SU-DHL-6 (cell line): ENCODE measurements around the gene GNB5.
"Not testable (repeated sequence)": the region's sequence is repeated elsewhere in the genome, so short reads cannot be mapped to it uniquely, and the experiment has no call there.

Source experiments
- H2AFZ ChIP-seq: fragments of 200-600 bp; sonication (generic); 2 replicates; pipeline ENCODE4 v1.6.1; 2014; ENCODE audit warnings: low read depth, mild to moderate bottlenecking, moderate library complexity, mixed read lengths, antibody characterized with exemption, low read length; ENCODE audit not compliant: severe bottlenecking
- H3F3A ChIP-seq: fragments of 200-600 bp; shearing (Covaris generic); 2 replicates; pipeline ENCODE4 v1.6.0; 2016; ENCODE audit warnings: antibody characterized with exemption, mild to moderate bottlenecking; ENCODE audit not compliant: insufficient read depth
- H3K27ac ChIP-seq: fragments of 200-600 bp; sonication (generic); 2 replicates; pipeline ENCODE4 v1.5.1; 2016; ENCODE audit warnings: low read depth, mild to moderate bottlenecking, low read length, moderate library complexity, mixed read lengths
- H3K27me3 ChIP-seq: fragments of 200-600 bp; sonication (generic), shearing (Covaris generic); 2 replicates; pipeline ENCODE4 v1.6.0; 2014; ENCODE audit warnings: mild to moderate bottlenecking, low read length
- H3K36me3 ChIP-seq: fragments of 200-600 bp; sonication (generic); 2 replicates; pipeline ENCODE4 v1.6.1; 2014; ENCODE audit warnings: mild to moderate bottlenecking, low read length, mixed read lengths
- H3K4me2 ChIP-seq: fragments of 300-600, 200-600 bp; shearing (Covaris generic), sonication (generic); 2 replicates; pipeline ENCODE4 v1.6.0; 2014; ENCODE audit warnings: low read length, low read depth, mild to moderate bottlenecking; ENCODE audit not compliant: poor library complexity, severe bottlenecking
- H3K4me3 ChIP-seq: fragments of 200-600 bp; sonication (generic); 2 replicates; pipeline ENCODE4 v1.5.1; 2014; ENCODE audit warnings: antibody characterized with exemption, low read length, mild to moderate bottlenecking, mixed read lengths; ENCODE audit not compliant: insufficient read depth, poor library complexity, severe bottlenecking
- H3K79me2 ChIP-seq: fragments of 200-600 bp; sonication (generic); 2 replicates; pipeline ENCODE4 v1.6.1; 2014; ENCODE audit warnings: mild to moderate bottlenecking, low read length, moderate library complexity; ENCODE audit not compliant: insufficient read depth
- H3K9ac ChIP-seq: fragments of 200-600 bp; sonication (generic); 2 replicates; pipeline ENCODE4 v1.7.0; 2014; ENCODE audit warnings: mild to moderate bottlenecking, low read length
- H3K9me2 ChIP-seq: fragments of 200-600 bp; sonication (generic); replicated peaks from 2 replicates; pipeline ENCODE4 v1.6.1; 2014; ENCODE audit warnings: low read length; ENCODE audit not compliant: insufficient read depth
- H3K9me3 ChIP-seq: fragments of 200-600 bp; sonication (generic); 2 replicates; pipeline ENCODE4 v1.6.1; 2014; ENCODE audit warnings: low read length, mixed read lengths; ENCODE audit not compliant: insufficient read depth
- H4K20me1 ChIP-seq: fragments of 200-600 bp; sonication (generic); 2 replicates; pipeline ENCODE4 v1.6.1; 2014; ENCODE audit warnings: low read depth, mild to moderate bottlenecking, antibody characterized with exemption, low read length, moderate library complexity, mixed read lengths
- CTCF ChIP-seq: fragments of 200-600 bp; sonication (generic); IDR thresholded peaks from one replicate; pipeline ENCODE4 v1.5.1; 2017; ENCODE audit warnings: antibody characterized with exemption, mild to moderate bottlenecking, low read length, moderate library complexity; ENCODE audit not compliant: insufficient read depth, poor library complexity, severe bottlenecking
- EZH2phosphoT487 ChIP-seq: fragments of 200-600 bp; sonication (generic), shearing (Covaris generic); conservative IDR thresholded peaks from 2 replicates; pipeline ENCODE4 v1.6.1; 2018; ENCODE audit warnings: mild to moderate bottlenecking, antibody characterized with exemption, low read length, moderate library complexity, mixed read lengths

The GNB5 gene

GRCh38 chr15:52090193-52090592, 101.0 kb downstream of the GNB5 start:
- Histone ChIP-seq H3K9ac (no peak overlapping the region), H3K4me2 (no peak overlapping the region), H4K20me1 (no peaks in the 10 kb centered on the region), H3K36me3 (no peaks in the 10 kb centered on the region), H3K27me3 (no peaks in the 10 kb centered on the region), H3K9me3 (peaks cover 15% of the 10 kb centered on the region; the same call in 1 of the 2 replicates), H2AFZ (no peak overlapping the region), H3K4me3 (no peak overlapping the region), H3F3A (no peaks in the 10 kb centered on the region), H3K9me2 (no peaks in the 10 kb centered on the region), H3K79me2 (no peaks in the 10 kb centered on the region), H3K27ac (no peak overlapping the region)
- TF ChIP-seq EZH2phosphoT487 (no peak), CTCF (no peak)

- H4K20me1 ChIP-seq = no peaks in the 10 kb centered on the region
- H3K79me2 ChIP-seq = no peaks in the 10 kb centered on the region
- H2AFZ ChIP-seq = no peak overlapping the region
- H3K4me3 ChIP-seq = no peak overlapping the region
- no peaks in the 10 kb centered on the region for H3F3A ChIP-seq
- peaks cover 15% of the 10 kb centered on the region; the same call in 1 of the 2 replicates for H3K9me3 ChIP-seq
- no peaks in the 10 kb centered on the region for H3K27me3 ChIP-seq
- H3K9me2 ChIP-seq = no peaks in the 10 kb centered on the region
- H3K36me3 ChIP-seq = no peaks in the 10 kb centered on the region
- no peak overlapping the region for H3K4me2 ChIP-seq
- no peak overlapping the region for H3K9ac ChIP-seq
- H3K27ac ChIP-seq = no peak overlapping the region
- TF ChIP-seq EZH2phosphoT487 = no peak
These were observed 105.0 kb downstream of the GNB5 start for GRCh38 chr15:52086011-52086786.

GRCh38 chr15:52085299-52085698, 105.9 kb downstream of the GNB5 start:
- Histone ChIP-seq H4K20me1 (no peaks in the 10 kb centered on the region), H3K27ac (no peak overlapping the region), H2AFZ (no peak overlapping the region), H3K9ac (no peak overlapping the region), H3F3A (no peaks in the 10 kb centered on the region), H3K9me2 (no peaks in the 10 kb centered on the region), H3K4me2 (no peak overlapping the region), H3K4me3 (no peak overlapping the region), H3K9me3 (peaks cover 11% of the 10 kb centered on the region; the same call in 1 of the 2 replicates), H3K79me2 (no peaks in the 10 kb centered on the region), H3K27me3 (no peaks in the 10 kb centered on the region), H3K36me3 (no peaks in the 10 kb centered on the region)
- TF ChIP-seq EZH2phosphoT487 = no peak

GRCh38 chr15:52083603-52084002, 107.6 kb downstream of the GNB5 start:
- Histone ChIP-seq H3K9me3 (peaks cover 10% of the 10 kb centered on the region; the same call in 1 of the 2 replicates), H3K4me3 (no peak overlapping the region), H3K4me2 (no peak overlapping the region), H2AFZ (no peak overlapping the region), H3K9me2 (no peaks in the 10 kb centered on the region), H3K79me2 (no peaks in the 10 kb centered on the region), H3K27ac (no peak overlapping the region), H4K20me1 (no peaks in the 10 kb centered on the region), H3K27me3 (no peaks in the 10 kb centered on the region), H3K36me3 (no peaks in the 10 kb centered on the region), H3K9ac (no peak overlapping the region), H3F3A (no peaks in the 10 kb centered on the region)
- TF ChIP-seq CTCF = no peak
- TF ChIP-seq EZH2phosphoT487 = no peak

GRCh38 chr15:52083037-52083359, 108.2 kb downstream of the GNB5 start:
- H3K27ac ChIP-seq, H4K20me1 ChIP-seq, H3F3A ChIP-seq, H3K9me2 ChIP-seq, H2AFZ ChIP-seq, H3K4me2 ChIP-seq, H3K79me2 ChIP-seq, H3K36me3 ChIP-seq, H3K27me3 ChIP-seq, H3K4me3 ChIP-seq, H3K9ac ChIP-seq, H3K9me3 ChIP-seq: not testable (repeated sequence)
